CD4-positive, alpha-beta T cell treated with Interleukin-21 for 1 hour (primary cell): ENCODE measurements around the gene KIT.

Experiments
- DNase-seq: peaks from one replicate; pipeline ENCODE4 v3.0.0-alpha.2; 2020

KIT gene

DNA sequence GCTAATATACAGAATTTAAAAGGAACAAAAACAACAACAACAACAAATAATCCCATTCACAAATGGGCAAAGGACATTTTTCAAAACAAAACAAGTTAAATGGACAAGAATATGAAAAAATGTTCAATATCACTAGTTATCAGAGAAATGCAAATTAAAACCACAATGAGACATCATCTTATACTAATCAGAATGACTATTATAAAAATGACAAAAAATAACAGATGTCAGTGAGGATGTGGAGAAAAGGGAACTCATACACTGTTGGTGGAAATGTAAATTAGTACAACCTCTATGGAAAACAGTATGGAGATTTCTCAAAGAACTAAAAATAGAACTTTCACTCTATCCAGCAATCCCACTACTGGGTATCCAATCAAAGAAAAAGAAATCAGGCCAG lies 92.6 kb downstream of the KIT start:
- no peak for DNase-seq

DNA sequence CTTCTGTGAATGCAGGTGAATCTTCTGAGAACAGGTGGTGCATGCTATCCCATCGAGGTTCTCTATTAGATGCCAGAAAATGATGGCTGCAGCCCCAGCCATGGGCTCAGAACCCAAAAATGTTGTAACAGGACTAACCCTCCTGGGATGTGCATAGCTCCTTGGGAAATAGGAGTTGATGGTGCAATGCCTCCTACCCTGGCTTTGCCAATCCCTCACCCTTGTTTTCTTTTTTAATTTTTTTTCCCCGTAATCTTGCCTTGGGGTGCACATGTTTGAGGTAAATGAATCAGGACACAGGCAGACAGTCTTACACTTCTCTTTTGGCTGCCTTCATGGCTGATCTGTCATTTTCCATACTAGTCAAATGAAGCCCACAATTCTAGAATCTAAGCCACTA lies 96.6 kb downstream of the KIT start:
- no peak for DNase-seq

DNA sequence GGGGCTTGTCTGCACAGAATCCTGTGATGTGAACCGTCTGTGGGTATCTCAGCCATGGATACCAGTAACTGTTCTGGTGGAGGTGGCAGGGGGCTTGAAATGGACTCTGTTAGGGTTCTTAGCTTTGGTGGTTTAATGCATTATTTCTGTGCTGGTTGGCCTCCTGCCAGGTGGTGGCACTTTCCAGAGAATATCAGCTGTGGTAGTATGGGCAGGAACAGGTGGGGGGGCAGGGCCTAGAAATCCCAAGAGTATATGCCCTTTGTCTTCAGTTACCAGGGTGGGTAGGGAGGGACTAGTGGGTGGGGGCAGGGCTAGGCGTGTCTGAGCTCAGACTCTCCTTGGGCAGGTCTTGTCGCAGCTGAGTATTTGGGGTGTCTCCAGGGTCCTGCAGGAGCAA lies 106.7 kb downstream of the KIT start:
- no peak for DNase-seq

DNA sequence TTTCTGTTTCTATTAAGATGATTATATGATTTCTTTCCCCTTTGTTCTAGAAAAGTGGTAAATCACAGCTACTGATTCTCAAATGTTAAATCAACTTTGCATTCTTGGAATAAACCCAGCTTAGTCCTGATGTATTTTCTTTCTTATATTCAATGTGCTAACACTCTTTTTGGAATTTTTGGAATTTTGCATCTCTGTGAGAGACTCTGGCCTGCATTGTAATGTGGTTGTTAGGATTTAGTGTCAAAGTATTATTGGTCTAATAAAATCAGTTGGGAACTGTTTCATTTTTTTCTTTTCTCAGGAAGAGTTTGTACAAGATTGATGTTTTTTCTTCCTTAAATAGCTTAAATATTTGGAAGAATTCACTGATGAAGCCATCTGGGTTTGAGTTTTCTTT lies 109.6 kb downstream of the KIT start:
- DNase-seq: no peak

DNA sequence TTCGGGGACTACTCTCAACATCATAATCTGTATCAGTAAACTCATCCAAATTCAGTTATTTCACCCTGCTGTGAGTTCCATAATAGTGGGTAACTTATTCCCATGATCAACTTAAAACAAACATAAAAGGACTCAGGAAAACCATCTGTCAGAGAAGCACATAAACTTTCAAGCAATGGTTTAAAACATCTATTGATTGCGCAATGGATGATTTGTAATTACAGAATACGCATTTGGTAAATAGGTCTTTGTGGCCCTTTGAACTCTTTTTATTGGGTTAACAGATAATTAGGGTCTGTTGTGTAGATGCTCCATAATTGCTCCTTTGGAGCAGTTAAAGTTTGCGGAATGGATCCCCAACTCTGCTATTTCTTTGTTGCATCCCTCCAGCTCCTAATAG lies 115.3 kb downstream of the KIT start:
- DNase-seq: no peak

DNA sequence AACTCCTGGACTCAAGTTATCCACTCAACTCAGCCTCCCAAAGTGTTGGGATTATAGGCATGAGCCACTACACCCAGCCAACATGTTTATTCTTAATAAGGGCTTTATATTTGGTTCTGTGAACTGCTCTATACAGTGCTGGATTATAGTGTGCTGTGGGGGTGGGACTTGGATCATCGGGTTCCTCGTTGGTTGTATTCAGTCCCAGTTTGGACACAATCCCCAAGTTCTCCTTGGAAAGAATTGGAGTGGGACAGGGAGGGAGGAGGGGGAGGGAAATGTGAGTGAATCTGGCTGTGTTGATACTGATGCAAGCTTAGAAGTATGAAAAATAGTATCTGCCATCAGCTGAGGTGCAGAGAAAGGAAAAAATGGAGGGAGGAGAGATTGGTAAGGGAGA lies 121.3 kb downstream of the KIT start:
- DNase-seq: no peak

DNA sequence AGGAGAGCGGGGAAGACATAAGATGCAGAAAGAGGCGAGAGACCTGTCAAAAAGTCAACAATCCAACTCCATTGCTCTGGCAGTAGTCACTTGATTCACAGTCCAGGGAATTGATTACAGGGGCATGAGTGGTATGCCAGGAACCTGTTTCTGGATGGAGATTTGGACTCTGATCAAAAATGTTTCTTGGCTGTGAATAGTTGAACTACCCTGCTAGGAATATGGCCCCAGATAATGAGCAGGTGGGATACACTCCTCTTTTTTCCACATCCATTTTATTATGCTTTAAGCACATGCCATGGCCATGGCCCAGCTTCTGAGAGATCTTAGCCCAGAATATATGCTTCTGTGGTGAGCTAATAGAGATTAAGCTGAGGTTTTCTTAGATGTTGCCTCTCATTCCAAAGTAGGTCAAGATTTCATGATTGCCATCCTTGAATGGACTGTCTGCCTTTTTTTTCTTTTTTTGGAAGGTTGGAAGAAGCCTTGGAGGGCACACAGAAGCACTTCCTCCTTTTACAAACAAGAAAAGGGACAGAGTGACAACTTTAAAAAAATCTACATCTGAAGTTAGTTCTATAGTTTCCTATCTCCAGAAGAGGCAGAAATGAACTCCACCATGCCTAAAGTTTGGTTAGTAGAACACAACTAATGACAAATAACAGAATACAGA lies 121.9 kb downstream of the KIT start:
- no peak for DNase-seq

DNA sequence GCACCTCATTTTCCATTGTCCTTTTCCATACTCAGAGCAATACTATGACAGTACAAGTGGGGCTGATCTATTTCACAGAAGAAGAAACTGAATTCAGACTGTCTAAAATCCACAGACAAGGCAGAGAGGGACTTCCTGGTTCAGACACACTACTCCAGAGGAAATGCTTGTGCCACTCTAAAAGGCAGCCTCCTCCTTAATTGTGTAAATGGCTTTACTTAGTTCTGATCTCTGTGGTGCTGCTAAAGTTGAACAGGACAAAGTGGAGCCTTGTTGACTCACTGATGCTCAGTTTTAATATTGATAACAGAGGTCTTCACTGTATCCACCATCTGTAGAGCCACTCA lies 122.4 kb downstream of the KIT start:
- no peak for DNase-seq

DNA sequence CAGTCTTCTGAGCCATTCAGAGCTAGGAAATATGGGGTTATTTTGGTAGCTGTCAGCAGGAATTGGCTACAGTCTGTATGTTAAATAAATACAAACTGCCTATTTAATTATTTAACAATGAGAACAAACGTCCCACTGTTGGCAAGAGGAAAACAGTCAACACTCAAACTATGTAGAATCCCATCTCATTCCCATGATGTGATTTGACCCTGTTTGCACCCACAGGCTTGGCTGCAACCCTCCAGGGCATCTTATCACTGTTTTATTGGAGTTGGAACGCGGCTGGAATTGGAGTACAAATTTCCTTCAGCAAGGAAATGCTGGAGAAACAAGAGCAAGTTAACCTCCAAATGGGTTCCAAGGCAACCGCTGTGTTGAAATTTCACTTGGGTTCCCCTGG lies 124.0 kb downstream of the KIT start:
- DNase-seq: no peak

DNA sequence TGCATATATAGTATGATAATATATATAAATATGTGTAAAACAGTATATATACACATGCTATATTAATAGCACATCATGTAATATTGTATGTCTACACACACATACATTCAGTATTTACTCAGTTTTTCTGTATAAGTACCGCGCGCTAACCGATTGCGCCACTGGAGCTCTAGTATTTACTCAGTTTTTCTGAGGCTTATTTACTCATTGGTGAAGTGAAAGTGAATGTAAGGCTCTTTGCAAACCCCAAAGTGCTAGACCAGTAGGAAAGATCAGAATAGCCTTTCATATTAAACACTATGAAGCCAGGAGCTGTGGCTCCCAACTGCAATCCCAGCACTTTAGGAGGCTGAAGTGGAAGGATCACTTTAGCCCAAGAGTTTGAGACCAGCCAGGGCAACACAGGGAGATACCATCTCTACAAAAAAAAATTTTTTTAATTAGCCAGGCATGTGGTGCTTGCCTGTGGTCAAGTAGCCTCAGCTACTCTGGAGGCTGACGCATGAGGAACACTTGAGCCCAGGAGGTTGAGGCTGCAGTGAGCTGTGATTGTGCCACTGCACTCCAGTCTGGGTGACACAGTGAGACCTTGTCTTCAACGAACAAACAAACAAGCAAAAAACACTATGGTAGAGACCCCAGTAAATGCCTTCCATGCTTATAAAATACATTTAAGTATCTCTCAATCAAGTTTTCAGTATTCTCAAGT lies 125.8 kb downstream of the KIT start:
- no peak for DNase-seq

DNA sequence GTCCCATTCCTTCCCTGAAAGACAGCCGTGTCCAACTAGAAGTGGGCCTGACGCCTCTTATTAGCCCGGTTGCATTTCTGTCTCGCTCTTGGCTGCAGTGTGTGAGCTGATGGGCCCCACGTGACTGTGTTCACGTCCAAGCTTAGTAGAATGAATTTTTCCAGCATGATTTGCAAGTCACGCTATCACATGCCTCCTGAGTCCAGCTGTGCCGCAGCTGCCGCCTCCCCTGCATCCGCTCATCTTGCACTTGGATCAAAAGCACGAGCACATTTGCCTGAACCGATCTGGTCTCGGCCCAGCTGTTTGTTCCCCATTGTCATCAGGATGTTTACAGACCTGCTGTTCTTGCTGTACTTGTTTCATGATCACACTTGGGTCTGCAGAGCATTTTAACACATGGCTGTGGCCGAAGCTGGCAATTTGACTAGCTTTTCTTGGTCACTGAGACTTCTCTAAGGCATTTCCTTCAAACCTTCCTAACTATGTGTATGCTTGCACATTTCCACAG lies 126.5 kb downstream of the KIT start:
- no peak for DNase-seq
